Fibroblast of peridontal ligament (primary cell): Measurements from ENCODE around the gene TSPAN32.
"Not testable (repeated sequence)": the region's sequence is repeated elsewhere in the genome, so short reads cannot be mapped to it uniquely, and the experiment has no call there.

Experiments
- DNase-seq: peaks from one replicate; pipeline ENCODE4 v3.0.0-alpha.2; 2010; ENCODE audit errors: extremely low read depth

TSPAN32 gene

GRCh38 chr11:2267306-2267850, 34.4 kb upstream of the TSPAN32 start:
- no peak for DNase-seq

GRCh38 chr11:2267851-2268728, 33.7 kb upstream of the TSPAN32 start:
- no peak for DNase-seq

DNA sequence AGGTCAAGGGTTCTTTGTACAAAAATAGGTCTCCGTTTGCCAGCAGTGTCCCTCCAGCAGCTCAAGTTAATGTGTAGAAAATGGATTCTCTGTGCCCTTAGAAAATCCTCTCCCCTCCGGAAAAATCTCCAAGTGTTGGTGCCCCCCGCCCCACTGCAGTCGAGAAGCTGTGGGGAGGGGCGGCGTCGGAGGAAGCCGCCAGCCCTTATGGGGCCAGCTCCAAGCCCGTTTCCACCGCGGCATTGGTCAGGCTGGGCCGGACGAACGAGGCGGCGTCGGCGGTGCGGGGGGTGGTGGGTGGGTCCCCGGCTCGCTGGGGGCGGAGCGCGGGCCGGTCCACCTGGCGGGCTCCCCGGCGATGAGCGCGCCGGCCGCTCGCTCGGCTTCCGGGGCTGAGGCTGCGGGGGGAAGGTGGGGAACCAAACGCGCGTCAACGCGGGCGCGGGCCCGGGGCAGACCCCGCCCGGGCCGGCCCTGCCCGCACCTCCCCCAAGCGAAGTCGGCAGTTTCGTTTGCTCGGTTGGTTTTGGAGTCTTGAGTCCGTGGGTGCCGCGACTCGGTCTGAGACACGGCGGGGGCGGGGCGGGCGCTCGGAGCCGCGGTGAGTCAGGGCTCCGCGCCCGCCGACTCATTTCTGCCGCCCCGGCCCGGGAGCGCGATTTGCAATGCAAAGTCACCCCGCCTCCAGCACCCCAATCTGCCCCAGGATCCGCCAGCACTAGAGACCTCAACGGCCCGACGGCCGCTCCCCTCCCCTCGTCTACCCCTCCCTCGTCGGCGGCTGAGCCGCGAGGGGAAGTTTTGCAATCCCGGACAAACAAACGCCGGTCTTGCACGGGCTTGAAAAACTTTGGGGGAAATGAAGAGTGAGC, 32.8 kb upstream of the TSPAN32 start:
- no peak for DNase-seq

- peak; percentile 23 for DNase-seq
Observed at GRCh38 chr11:2269601-2270321, 32.1 kb upstream of the TSPAN32 start.

DNA sequence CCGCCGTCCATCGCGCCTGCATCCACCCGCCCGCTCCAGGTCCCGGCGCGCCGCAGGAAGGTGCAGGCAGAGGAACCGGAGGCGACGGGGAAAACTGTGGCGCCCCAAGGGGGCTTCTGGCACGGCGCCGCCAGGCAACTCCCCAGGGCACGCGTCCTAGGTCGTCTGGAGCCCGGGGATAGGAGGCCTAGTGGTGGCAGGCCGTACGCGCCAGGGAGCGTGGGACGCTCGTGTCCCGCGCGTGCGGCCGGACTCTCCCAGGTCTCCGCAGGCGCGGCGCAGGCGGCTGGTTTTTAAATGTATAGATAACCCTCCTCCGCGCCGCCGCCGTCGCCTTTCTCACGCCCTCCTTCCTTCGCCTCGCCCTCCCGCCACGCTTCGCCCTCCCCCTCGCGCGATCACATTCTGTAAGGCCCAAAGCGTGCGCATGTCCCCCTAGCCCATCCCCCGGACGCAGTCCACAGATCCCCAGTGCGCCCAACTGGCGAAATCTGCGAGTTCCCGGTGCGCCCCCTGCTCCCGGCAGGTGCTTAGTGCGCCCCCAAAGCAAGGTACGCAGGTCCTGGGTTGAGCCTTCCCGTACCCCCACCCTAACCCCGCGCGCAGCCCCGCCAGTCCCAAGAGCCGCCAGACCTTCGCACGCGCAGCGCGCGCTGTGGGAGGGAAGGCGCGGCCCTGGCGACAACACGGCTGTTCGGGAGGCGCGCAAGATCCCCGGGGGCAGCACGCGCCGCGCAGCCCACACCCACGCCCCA, 31.3 kb upstream of the TSPAN32 start, which contains the start of gene ASCL2:
TSS of gene ASCL2 (minus strand) at position 267 of the 755 bp plus-strand sequence. CDS start at position 11, 256 bp downstream.
- no peak for DNase-seq

GRCh38 chr11:2271077-2271326, 30.8 kb upstream of the TSPAN32 start:
- DNase-seq = no peak

DNA sequence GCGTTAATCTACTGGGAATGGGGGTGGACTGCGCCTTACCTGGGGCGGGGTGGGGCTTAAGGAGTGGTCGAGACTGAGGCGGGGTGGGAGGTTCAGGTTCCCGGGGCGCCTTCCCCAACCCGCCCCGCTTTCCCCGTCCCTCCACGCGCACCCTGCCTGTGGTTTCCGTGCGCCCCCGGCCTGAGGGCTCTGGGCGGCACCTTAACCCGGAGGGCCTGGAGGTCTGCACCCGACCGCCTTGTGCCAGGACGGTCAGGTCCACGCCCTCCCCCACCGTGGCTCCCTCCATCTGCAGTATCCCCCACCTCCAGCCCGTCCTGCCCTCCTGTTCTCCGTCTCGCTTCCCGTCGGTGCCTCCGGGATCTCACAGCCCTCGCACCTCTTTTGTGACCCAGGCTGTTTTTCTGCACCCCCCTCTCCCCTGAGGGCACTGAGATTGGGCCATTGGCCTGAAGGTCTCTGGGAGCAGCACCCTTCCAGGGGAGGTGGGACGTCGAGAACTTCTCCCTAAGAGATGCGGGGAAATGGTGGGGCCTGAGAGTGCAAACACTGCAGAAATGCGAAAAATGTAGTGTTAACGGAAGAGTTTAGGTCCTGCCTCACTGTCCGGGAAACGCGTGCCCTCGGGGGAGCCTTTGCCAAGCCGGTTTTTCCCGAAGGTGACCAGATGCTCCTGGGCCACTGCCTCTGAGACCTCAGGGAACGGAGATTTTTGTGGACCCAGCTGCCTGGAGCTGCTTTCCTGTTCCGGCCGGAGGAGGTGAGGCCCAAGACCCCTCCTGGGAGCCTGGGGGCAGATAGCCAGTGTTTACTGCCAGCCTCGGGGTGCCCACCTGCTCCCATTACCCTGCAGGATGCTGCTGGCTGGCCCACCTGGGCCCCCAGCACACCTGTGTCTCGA, 30.2 kb upstream of the TSPAN32 start:
- DNase-seq = no peak

DNA sequence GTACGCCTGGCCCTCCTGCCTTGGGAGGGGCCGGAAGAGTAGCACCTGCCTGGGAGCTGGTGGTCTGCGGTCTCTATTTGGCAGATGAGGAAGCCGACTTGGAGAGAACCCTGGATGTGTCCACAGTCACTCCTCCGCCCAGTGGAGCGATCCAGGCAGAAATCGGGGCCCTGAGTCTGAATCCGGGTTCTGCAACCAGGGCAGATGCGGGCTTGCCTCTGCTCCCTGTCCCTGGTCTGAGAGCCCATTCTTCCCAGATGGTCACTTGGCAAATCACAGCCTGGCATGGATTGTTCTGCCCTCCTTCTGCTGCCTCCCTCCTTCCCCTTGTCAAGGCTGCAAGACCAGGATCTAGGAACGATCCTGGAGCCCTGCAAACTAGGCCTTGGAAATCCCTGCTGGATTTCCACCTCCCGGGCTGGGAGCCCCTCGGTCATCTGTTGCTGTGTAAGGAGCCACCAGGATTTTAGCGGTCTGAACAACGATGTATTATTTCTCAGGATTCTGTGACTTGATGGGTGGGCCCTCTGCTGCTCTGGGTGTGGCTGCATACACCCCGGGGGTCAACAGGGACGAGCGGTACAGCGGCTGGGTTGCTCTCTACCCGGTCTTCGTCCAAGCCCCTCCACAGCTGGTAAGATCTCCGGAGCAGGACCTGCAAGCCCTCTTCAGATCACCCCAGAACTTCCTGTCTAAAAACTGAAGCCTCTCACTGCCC, 29.4 kb upstream of the TSPAN32 start:
- no peak for DNase-seq

DNA sequence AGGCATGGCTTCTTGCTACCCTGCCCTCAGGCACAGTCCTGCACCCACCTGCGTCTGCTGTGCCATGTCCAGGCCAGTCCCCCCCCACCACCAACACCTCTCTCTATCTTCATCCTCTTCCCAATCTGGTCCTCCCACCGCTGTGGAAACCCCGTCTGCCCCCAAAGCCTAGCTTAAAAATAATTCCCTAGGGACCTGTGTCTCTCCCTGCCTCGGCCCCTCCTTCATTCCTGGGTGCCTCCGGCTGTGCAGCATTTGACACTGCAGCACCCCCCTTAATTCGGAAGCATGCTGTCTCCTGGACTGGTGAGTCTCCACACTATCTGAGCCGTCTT, 28.9 kb upstream of the TSPAN32 start:
- DNase-seq = no peak

DNA sequence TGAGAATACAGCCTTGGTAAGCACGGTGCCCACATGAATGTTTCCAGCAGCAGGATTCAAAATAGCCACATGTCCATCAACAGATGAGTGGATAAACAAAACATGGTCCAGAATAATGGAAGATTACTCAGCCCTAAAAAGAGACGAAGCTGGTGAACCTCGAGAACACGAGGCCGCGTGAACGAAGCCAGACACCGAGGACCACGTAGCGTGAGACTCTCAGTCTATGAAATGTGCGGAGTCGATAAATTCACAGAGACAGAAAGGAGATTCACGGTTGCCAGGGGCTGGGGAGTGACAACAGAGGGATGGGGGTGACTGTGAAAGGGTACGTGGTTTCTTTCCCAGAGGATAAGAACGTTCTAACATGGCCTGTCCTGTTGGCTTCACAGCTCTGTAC, 28.5 kb upstream of the TSPAN32 start:
- no peak for DNase-seq

- no peak for DNase-seq
Observed at GRCh38 chr11:2273771-2274170, 28.0 kb upstream of the TSPAN32 start.

DNA sequence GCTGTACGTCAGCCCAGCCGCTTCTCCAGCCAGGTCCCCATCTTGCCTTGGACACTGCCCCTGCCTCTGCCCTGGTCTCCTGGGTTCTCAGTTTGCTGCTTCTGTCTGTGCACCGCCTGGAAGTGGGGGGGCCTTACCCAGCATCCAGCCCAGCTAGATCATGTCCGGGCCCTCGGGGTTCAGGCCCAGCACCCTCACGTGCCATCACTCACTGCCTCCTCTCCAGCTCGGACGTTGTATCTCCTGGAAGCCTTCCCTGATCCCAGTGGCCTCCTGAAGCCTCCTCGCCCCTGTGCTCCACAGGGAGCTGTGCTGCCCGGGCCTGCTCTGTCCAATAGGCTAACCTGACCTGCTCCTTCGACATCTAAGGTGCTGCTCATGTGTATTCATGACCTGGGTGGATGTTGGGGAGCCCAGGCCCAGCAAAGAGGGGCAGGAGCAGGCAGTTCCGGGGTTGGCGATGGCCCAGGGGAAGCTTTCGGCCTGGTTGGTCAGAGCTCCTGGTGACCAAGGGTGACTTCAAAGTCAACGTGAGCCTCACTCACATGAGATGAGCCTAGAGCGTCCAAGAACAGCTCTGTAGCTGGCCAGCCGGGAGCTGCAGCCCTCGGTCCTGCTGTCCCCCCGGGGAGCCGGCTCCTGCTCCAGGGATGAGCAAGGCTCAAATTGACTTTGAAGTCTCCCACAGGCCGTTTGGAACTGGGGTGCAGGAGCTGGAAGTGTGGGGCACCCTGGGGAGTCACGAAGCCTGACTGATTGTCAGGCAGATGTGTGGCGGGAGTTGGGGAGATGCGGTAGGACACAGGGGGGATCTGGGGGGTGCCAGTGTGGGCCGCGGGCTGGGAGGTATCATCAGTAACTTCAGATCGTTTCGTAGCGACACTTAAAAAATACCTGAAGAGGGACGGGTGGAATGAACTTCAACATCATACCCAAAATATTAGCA, 26.2 kb upstream of the TSPAN32 start:
- no peak for DNase-seq

DNA sequence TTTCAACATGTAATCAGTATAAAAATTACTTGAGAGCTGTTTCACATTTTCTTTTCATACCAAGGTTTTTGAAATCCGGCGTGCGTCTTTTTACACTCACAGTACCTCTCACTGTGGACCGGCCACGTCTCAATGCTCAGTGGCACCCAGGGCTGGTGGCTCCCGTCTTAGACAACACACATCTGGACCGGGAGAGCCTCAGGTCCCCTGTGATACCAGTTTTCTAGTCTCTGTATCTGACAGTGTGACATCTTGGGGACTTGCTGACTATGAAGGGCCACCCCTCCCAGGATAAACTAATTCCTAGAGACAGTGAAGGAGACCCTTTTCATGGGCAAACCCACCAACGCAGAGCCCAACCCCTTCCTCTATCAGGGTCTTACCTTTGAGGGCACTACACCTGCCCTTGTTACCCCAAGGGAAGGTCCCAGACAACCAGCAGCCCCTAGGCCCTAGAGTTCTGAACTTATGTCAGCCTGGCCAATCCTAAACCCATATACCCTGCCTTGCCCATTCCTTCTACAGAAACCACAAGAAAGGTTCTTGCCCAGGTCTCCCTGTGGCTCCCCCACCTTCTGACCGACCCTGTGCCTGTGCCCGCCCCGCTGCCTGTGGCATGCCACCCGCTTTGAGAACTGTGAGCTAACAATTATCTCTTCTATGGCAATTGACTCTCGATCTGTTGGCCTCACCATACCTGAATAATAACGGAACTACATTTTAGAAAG, 25.4 kb upstream of the TSPAN32 start:
- DNase-seq = no peak

GRCh38 chr11:2277008-2277346, 24.8 kb upstream of the TSPAN32 start:
- no peak for DNase-seq

DNA sequence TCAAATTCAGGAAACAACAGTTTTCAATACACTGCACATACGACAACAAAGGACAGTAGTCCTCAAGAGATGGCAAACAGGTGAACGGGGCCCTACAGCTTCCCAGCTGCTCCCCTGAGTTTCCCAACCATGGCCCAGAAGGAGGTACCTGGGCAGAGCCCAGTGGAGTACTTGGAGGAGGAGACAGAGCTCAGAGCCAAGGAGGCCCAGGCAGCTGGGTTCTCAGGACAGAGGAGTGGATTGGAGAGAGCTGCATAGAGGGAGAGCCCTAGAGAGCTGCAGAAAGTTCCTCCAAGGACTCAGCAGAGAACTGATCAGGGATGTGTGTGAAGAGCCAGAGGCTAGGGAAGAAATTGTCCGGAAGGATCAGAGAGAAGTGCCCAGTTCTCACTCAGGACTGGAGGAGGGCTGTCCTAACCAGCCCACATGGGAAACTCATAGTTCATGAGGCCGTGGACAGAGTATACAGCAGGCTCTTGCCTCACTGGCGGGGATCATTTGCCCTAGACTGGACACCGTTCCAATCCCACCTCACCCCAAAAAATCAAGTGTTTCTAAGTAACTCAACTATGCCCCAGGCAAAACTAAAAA, 23.8 kb upstream of the TSPAN32 start:
- no peak for DNase-seq

GRCh38 chr11:2280208-2280607, 21.6 kb upstream of the TSPAN32 start:
- DNase-seq = no peak

GRCh38 chr11:2286350-2286749, 15.5 kb upstream of the TSPAN32 start:
- not testable (repeated sequence) for DNase-seq

- DNase-seq = no peak
Observed at GRCh38 chr11:2287091-2287490, 14.7 kb upstream of the TSPAN32 start.
